ENCODE measurements around the gene NEU2.

NEU2 gene

GRCh38 chr2:233034091-233034882 lies 1.8 kb downstream of the NEU2 start:
- Histone ChIP-seq H3K27ac (ENCODE audit: insufficient read depth, low read depth, low read length, poor library complexity, severe bottlenecking) (no peak overlapping the region), H3K9me3 (ENCODE audit: control insufficient read depth, low read length) (no peaks in the 10 kb centered on the region), H3K4me1 (ENCODE audit: control insufficient read depth, insufficient read depth, low read length) (peaks cover 9% of the 10 kb centered on the region), H3K4me3 (ENCODE audit: insufficient read depth, low read depth, low read length) (no peak overlapping the region), H3K27me3 (ENCODE audit: control insufficient read depth, insufficient read depth, low read length, poor library complexity, severe bottlenecking) (no peaks in the 10 kb centered on the region), H3K36me3 (ENCODE audit: control insufficient read depth, insufficient read depth, low read length) (no peaks in the 10 kb centered on the region)
- 91 to 93% methylated on average over 37 of the region's 37 CpGs for WGBS, 2 experiments

GRCh38 chr2:233035426-233036161 lies 3.1 kb downstream of the NEU2 start:
- H3K27ac ChIP-seq (ENCODE audit: insufficient read depth, low read depth, low read length, poor library complexity, severe bottlenecking), result no peak overlapping the region
- H3K4me1 ChIP-seq (ENCODE audit: control insufficient read depth, insufficient read depth, low read length), result peaks cover 9% of the 10 kb centered on the region
- H3K4me3 ChIP-seq (ENCODE audit: insufficient read depth, low read depth, low read length), result no peak overlapping the region
- no peaks in the 10 kb centered on the region for H3K27me3 ChIP-seq (ENCODE audit: control insufficient read depth, insufficient read depth, low read length, poor library complexity, severe bottlenecking)
- no peaks in the 10 kb centered on the region for H3K36me3 ChIP-seq (ENCODE audit: control insufficient read depth, insufficient read depth, low read length)
- WGBS, 2 experiments, result 90 to 92% methylated on average over 23 of the region's 23 CpGs
- no peaks in the 10 kb centered on the region for H3K9me3 ChIP-seq (ENCODE audit: control insufficient read depth, low read length)

GRCh38 chr2:233036162-233036838 lies 3.8 kb downstream of the NEU2 start:
- no peaks in the 10 kb centered on the region for H3K36me3 ChIP-seq (ENCODE audit: control insufficient read depth, insufficient read depth, low read length)
- H3K9me3 ChIP-seq (ENCODE audit: control insufficient read depth, low read length), result no peaks in the 10 kb centered on the region
- peaks cover 12% of the 10 kb centered on the region for H3K4me1 ChIP-seq (ENCODE audit: control insufficient read depth, insufficient read depth, low read length)
- H3K27ac ChIP-seq (ENCODE audit: insufficient read depth, low read depth, low read length, poor library complexity, severe bottlenecking), result no peak overlapping the region
- H3K27me3 ChIP-seq (ENCODE audit: control insufficient read depth, insufficient read depth, low read length, poor library complexity, severe bottlenecking), result no peaks in the 10 kb centered on the region
- no peak overlapping the region for H3K4me3 ChIP-seq (ENCODE audit: insufficient read depth, low read depth, low read length)
- WGBS, 2 experiments, result 89 to 91% methylated on average over 12 of the region's 12 CpGs

GRCh38 chr2:233037078-233037477 lies 4.6 kb downstream of the NEU2 start:
- peaks cover 5% of the 10 kb centered on the region for H3K4me1 ChIP-seq (ENCODE audit: control insufficient read depth, insufficient read depth, low read length)

GRCh38 chr2:233039212-233039845 lies 6.9 kb downstream of the NEU2 start:
- 93 to 95% methylated on average over 8 of the region's 8 CpGs for WGBS, 2 experiments
- H3K36me3 ChIP-seq (ENCODE audit: control insufficient read depth, insufficient read depth, low read length), result no peaks in the 10 kb centered on the region
- H3K4me1 ChIP-seq (ENCODE audit: control insufficient read depth, insufficient read depth, low read length), result peaks cover 3% of the 10 kb centered on the region
- H3K4me3 ChIP-seq (ENCODE audit: insufficient read depth, low read depth, low read length), result no peak overlapping the region
- H3K9me3 ChIP-seq (ENCODE audit: control insufficient read depth, low read length), result no peaks in the 10 kb centered on the region
- H3K27ac ChIP-seq (ENCODE audit: insufficient read depth, low read depth, low read length, poor library complexity, severe bottlenecking), result no peak overlapping the region
- H3K27me3 ChIP-seq (ENCODE audit: control insufficient read depth, insufficient read depth, low read length, poor library complexity, severe bottlenecking), result no peaks in the 10 kb centered on the region

More at GRCh38 chr2:233037078-233037477, 4.6 kb downstream of the NEU2 start:
- Histone ChIP-seq H3K9me3 (ENCODE audit: control insufficient read depth, low read length) (no peaks in the 10 kb centered on the region), H3K36me3 (ENCODE audit: control insufficient read depth, insufficient read depth, low read length) (no peaks in the 10 kb centered on the region), H3K4me3 (ENCODE audit: insufficient read depth, low read depth, low read length) (no peak overlapping the region), H3K27ac (ENCODE audit: insufficient read depth, low read depth, low read length, poor library complexity, severe bottlenecking) (no peak overlapping the region), H3K27me3 (ENCODE audit: control insufficient read depth, insufficient read depth, low read length, poor library complexity, severe bottlenecking) (no peaks in the 10 kb centered on the region)
- WGBS, 2 experiments, result 94% methylated on average over 2 of the region's 2 CpGs

- H3K27me3 ChIP-seq (ENCODE audit: control insufficient read depth, insufficient read depth, low read length, poor library complexity, severe bottlenecking), result no peaks in the 10 kb centered on the region
- no peaks in the 10 kb centered on the region for H3K36me3 ChIP-seq (ENCODE audit: control insufficient read depth, insufficient read depth, low read length)
- no peak overlapping the region for H3K27ac ChIP-seq (ENCODE audit: insufficient read depth, low read depth, low read length, poor library complexity, severe bottlenecking)
- WGBS, 2 experiments, result 91% methylated on average over 9 to 10 of the region's 10 CpGs
- no peak overlapping the region for H3K4me3 ChIP-seq (ENCODE audit: insufficient read depth, low read depth, low read length)
- no peaks in the 10 kb centered on the region for H3K9me3 ChIP-seq (ENCODE audit: control insufficient read depth, low read length)
- H3K4me1 ChIP-seq (ENCODE audit: control insufficient read depth, insufficient read depth, low read length), result peaks cover 3% of the 10 kb centered on the region
These were observed 7.5 kb downstream of the NEU2 start for GRCh38 chr2:233039846-233040530.

- H3K27me3 ChIP-seq (ENCODE audit: control insufficient read depth, insufficient read depth, low read length, poor library complexity, severe bottlenecking), result no peaks in the 10 kb centered on the region
- peaks cover 3% of the 10 kb centered on the region for H3K4me1 ChIP-seq (ENCODE audit: control insufficient read depth, insufficient read depth, low read length)
- H3K36me3 ChIP-seq (ENCODE audit: control insufficient read depth, insufficient read depth, low read length), result no peaks in the 10 kb centered on the region
- H3K4me3 ChIP-seq (ENCODE audit: insufficient read depth, low read depth, low read length), result no peak overlapping the region
- no peaks in the 10 kb centered on the region for H3K9me3 ChIP-seq (ENCODE audit: control insufficient read depth, low read length)
- H3K27ac ChIP-seq (ENCODE audit: insufficient read depth, low read depth, low read length, poor library complexity, severe bottlenecking), result no peak overlapping the region
- 87 to 89% methylated on average over 4 of the region's 4 CpGs for WGBS, 2 experiments
These were observed 8.1 kb downstream of the NEU2 start for GRCh38 chr2:233040571-233040970.

GRCh38 chr2:233041722-233042323 lies 9.4 kb downstream of the NEU2 start:
- no peaks in the 10 kb centered on the region for H3K9me3 ChIP-seq (ENCODE audit: control insufficient read depth, low read length)
- peaks cover 3% of the 10 kb centered on the region for H3K4me1 ChIP-seq (ENCODE audit: control insufficient read depth, insufficient read depth, low read length)
- H3K27me3 ChIP-seq (ENCODE audit: control insufficient read depth, insufficient read depth, low read length, poor library complexity, severe bottlenecking), result no peaks in the 10 kb centered on the region
- H3K4me3 ChIP-seq (ENCODE audit: insufficient read depth, low read depth, low read length), result no peak overlapping the region
- no peak overlapping the region for H3K27ac ChIP-seq (ENCODE audit: insufficient read depth, low read depth, low read length, poor library complexity, severe bottlenecking)
- H3K36me3 ChIP-seq (ENCODE audit: control insufficient read depth, insufficient read depth, low read length), result no peaks in the 10 kb centered on the region
- WGBS, 2 experiments, result 89 to 91% methylated on average over 10 of the region's 10 CpGs

GRCh38 chr2:233042549-233042948 lies 10.1 kb downstream of the NEU2 start:
- H3K27ac ChIP-seq (ENCODE audit: insufficient read depth, low read depth, low read length, poor library complexity, severe bottlenecking), result no peak overlapping the region
- no peaks in the 10 kb centered on the region for H3K9me3 ChIP-seq (ENCODE audit: control insufficient read depth, low read length)
- H3K4me1 ChIP-seq (ENCODE audit: control insufficient read depth, insufficient read depth, low read length), result peaks cover 3% of the 10 kb centered on the region
- 90 to 93% methylated on average over 9 of the region's 9 CpGs for WGBS, 2 experiments
- H3K36me3 ChIP-seq (ENCODE audit: control insufficient read depth, insufficient read depth, low read length), result no peaks in the 10 kb centered on the region
- H3K27me3 ChIP-seq (ENCODE audit: control insufficient read depth, insufficient read depth, low read length, poor library complexity, severe bottlenecking), result no peaks in the 10 kb centered on the region
- no peak overlapping the region for H3K4me3 ChIP-seq (ENCODE audit: insufficient read depth, low read depth, low read length)
